Large intestine (tissue), 3 donors: ENCODE data around the gene DOC2A. TPM values are rescaled to one million over a fixed set of nuclear protein-coding genes. Genes with fewer than 3 reads are reported as not detected.

ENCODE experiments used
- DNase-seq, 2 donors: peaks; one replicate each; pipeline versions ENCODE4 v3.0.0 to v3.0.0-alpha.2; 2013
- H3K27ac ChIP-seq: one replicate; pipeline ENCODE4 v1.5.1; 2013; ENCODE audit warnings: low read length
- H3K27me3 ChIP-seq: 2 replicates; pipeline ENCODE4 v1.6.1; 2013; ENCODE audit warnings: low read length; ENCODE audit not compliant: control insufficient read depth, insufficient read depth
- H3K36me3 ChIP-seq: 2 replicates; pipeline ENCODE4 v1.6.1; 2013; ENCODE audit warnings: low read length; ENCODE audit not compliant: control insufficient read depth, insufficient read depth
- H3K4me1 ChIP-seq: one replicate; pipeline ENCODE4 v1.6.1; 2013; ENCODE audit warnings: low read length; ENCODE audit not compliant: control insufficient read depth, insufficient read depth
- H3K4me3 ChIP-seq: one replicate; pipeline ENCODE4 v1.5.1; 2013; ENCODE audit warnings: low read length
- H3K9me3 ChIP-seq: one replicate; pipeline ENCODE4 v1.6.1; 2013; ENCODE audit warnings: mild to moderate bottlenecking, low read depth, low read length, moderate library complexity; ENCODE audit not compliant: control insufficient read depth
- WGBS: methylation state at CpG from one replicate; pipeline ENCODE4 v1.1.5; 2013; ENCODE audit warnings: low lambda C conversion rate; ENCODE audit not compliant: insufficient coverage; 5-methylcytosine and 5-hydroxymethylcytosine counted together
- polyA plus RNA-seq: library from polyadenylated mRNA; unstranded; fragments of 120-200 nt; gene quantifications from one replicate; pipeline ENCODE4 v1.2.1, GENCODE V29; 2013

Gene DOC2A
- polyA plus RNA-seq, 1 donor, result 4.2 TPM

DNA sequence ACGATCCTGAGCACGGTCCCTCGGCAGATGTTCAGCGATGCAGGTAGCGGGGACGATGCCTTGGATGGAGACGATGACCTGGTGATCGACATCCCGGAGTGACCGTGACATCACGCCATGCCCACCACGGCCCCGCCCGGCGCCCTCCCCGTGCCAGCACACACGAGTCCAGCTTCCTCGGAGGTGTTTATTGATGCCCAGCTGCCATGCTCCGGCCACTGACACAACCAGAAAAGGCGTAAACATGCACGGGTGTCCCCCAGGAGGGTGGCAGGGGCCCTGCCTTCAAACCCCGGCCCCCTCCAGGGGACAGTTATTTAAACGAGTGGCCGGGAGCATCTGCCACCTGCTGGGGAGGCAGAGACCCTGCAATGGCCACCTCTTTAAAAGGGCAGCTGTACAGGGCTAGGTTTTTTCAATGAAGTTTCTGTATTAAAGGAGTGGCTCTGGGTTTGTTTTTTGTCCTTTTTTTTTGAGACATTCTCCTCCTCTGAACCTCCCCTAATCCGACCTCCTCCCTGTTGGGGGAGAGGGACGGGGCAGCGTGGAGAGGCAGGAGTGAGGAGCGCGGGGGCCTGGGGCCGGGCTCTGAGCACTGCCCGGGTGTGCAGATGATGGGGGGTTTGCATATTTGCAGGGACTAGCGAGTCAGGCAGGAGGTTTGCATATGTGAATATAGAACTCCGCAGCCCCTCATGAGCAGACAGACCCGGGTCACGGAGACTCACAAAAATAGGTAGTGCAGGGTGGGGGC lies 5.3 kb downstream of the DOC2A start:
- WGBS, result 81% methylated on average over 6 of the region's 35 CpGs
- Histone ChIP-seq H3K27me3 (peaks cover 12% of the 10 kb centered on the region), H3K4me3 (no peak overlapping the region), H3K36me3 (peaks cover 23% of the 10 kb centered on the region), H3K9me3 (no peaks in the 10 kb centered on the region), H3K4me1 (peaks cover 8% of the 10 kb centered on the region), H3K27ac (no peak overlapping the region)
- DNase-seq, result no peak

DNA sequence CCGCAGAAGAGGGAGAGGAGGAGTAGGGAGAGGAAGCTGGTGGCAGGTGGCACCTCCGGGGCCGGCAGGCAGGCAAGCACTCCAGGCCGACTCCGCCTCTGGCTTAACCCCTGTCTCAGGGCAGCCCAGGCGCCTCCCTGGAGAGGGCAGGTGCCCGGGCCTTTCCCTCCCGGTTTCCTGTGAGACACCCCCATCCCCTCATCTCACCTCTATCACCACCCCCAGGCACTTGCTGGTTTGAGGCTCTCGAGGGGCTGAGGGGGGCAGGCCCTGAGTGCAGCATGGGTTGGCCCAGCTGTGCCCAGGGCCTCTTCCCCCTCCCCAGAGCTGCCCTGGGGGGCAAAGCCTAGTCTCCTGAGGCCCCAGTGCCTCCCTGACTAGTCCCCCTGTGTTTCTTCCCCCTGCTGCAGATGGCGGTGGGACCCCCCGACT lies 6.0 kb downstream of the DOC2A start:
- Histone ChIP-seq H3K27ac (no peak overlapping the region), H3K27me3 (peaks cover 5% of the 10 kb centered on the region), H3K9me3 (no peaks in the 10 kb centered on the region), H3K4me1 (peaks cover under 1% of the 10 kb centered on the region), H3K4me3 (no peak overlapping the region), H3K36me3 (peaks cover 28% of the 10 kb centered on the region)
- no peak for DNase-seq
- no CpG with 5 or more reads among the region's 11 CpGs for WGBS

DNA sequence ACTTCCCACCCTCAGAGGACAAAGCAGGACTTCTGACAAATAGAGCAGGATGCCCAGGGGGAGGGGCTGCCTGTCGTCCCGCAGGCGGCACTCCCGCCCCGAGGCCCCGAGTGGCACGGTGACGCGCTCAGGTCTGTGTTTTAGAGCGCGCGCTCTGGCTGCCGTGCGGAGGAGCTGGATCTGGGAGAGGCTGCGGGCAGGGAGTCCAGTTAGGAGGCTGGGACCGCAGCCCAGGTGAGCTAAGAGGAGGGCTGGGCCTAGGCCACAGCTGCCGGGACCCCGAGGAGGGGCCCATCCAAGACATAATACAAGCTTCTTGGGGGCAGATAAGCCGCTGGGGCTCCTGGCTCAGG lies 6.4 kb downstream of the DOC2A start:
- Histone ChIP-seq H3K36me3 (peaks cover 28% of the 10 kb centered on the region), H3K27me3 (peaks cover 2% of the 10 kb centered on the region), H3K9me3 (no peaks in the 10 kb centered on the region), H3K27ac (no peak overlapping the region), H3K4me1 (no peaks in the 10 kb centered on the region), H3K4me3 (no peak overlapping the region)
- no peak for DNase-seq
- no CpG with 5 or more reads among the region's 19 CpGs for WGBS

DNA sequence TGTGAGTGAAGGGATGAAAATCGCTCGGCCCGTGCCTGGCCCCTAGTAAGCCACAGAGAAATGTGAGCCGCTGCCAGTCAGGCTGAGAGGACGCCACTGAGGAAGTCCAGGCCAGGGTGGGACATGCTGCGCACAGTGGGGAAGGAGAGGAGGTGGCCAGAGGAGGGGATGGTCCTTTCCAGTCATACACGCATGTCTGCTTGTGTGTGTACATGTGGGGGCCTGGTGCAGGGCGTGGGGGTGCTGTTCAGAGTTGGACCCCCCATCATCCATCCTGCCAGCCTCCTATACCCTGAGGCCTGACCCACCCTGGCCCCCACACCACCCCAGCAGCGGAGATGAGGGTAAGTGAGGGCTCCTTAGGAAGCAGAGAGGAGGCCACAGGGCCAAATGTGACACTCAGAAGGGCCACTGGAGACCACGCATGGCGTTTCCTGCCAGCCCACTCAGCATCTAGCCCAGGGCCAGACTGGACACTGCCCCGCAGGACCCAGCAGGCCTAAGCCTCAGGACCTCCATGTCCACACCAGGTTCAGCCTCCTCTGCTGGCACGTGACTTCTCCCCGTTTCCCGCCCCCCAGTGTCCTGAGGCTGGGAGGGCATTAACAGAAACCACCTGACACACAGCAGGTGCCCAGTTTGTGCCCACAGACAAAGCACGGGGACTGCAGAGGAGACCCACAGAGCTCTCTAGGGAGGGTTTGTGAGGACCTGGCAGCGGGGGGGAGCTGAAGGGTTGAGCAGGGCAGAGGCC lies 7.0 kb downstream of the DOC2A start:
- no peak overlapping the region for H3K27ac ChIP-seq
- H3K4me1 ChIP-seq, result no peaks in the 10 kb centered on the region
- 80% methylated on average over 2 of the region's 17 CpGs for WGBS
- H3K9me3 ChIP-seq, result no peaks in the 10 kb centered on the region
- no peak for DNase-seq
- H3K36me3 ChIP-seq, result peaks cover 28% of the 10 kb centered on the region
- no peak overlapping the region for H3K4me3 ChIP-seq
- no peaks in the 10 kb centered on the region for H3K27me3 ChIP-seq

DNA sequence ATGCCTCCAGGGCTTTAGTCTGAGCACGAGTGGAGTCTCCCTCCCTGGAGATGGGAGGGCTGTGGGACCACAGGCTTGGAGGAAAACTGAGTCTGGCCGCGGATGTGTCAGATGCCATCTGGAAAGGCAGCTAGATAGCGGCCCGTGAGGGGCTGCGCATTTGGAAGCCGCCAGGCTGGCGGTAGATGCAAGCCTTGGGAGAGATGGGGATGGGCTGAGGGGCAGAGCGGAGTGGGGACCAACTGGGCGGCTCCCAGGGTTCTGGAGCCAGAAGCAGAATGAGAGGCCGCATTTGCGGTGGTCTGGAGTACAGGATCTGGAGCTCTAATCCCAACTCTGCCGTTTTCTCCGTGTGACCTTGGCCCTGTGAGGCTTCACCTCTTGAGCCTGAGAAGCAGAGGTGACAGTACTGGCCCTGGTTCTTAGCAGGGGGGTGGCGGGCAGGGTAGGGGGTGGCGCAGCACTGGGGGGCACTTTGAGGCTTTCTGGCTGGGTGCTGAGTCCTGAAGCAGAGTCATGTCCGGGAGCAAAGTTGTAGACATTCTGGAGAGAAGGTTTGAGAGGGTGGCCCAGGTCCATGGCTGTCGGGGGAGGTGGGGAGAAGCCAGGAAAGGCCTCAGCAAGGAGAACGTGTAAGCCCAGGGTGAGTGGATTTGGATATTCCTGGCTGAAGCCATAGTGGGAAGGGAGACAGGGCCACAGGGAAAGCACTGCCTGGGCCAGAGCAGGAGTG lies 8.0 kb downstream of the DOC2A start:
- Histone ChIP-seq H3K4me3 (no peak overlapping the region), H3K4me1 (no peaks in the 10 kb centered on the region), H3K36me3 (peaks cover 28% of the 10 kb centered on the region), H3K9me3 (no peaks in the 10 kb centered on the region), H3K27ac (no peak overlapping the region), H3K27me3 (no peaks in the 10 kb centered on the region)
- no peak for DNase-seq
- 80% methylated on average over 1 of the region's 19 CpGs for WGBS

DNA sequence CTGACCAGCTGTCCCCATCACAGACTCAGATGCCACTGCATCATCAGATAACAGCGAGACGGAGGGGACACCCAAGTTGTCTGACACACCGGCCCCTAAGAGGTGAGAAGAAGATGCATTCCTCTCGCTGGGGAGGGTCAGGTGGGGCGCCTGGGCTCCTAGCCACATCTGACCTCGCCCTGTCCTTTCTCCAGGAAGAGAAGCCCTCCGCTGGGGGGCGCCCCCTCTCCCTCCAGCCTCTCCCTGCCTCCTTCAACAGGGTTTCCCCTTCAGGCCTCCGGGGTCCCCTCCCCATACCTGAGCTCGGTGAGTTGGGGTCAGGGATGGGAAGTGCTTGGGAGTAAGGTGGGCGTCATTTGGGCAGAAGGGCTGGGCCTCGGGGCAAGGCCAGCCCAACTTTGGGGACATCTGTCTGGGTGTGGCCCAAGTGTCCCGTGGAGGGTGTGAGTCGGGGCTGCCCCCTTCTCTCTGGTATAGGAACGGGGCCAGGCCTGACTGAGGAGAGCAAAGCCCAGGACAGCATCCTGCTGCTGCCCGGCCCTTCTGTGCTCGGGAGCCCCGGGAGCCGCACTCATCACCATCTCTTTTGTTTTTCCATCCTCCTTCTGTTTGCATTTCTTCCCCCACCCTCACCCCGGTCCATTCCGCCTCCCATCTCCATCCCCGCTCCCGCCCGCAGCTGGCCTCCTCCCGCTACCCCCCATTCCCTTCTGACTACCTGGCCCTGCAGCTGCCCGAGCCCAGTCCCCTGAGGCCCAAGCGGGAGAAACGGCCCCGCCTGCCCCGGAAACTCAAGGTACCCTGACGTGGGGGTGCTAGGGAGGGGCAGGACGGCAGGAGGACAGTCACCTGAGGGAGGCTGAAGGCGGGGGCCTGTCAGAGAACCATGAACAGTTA lies 9.8 kb downstream of the DOC2A start:
- no peak for DNase-seq
- Histone ChIP-seq H3K27me3 (no peaks in the 10 kb centered on the region), H3K27ac (no peak overlapping the region), H3K9me3 (no peaks in the 10 kb centered on the region), H3K36me3 (peaks cover 25% of the 10 kb centered on the region), H3K4me3 (no peak overlapping the region), H3K4me1 (no peaks in the 10 kb centered on the region)
- WGBS, result no CpG with 5 or more reads among the region's 33 CpGs

DNA sequence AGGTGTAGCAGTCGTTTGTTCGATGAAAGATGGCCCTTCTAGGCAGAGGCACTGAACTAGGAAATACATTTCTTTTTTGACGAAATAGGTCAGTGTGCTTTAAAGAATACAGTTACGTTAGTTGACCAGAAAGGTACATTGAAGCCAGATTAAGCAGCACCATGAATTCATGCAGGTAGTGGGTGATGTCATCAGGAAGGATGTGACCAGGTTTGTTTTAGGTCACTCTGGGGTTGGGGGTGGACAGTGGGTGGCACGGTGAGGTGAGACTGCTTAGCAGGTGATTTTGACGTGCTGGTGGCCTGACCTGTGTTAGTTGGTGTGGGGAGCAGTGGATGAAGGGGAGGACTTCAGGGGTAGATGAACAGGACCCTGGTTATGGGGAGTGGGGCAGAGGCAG lies 11.2 kb downstream of the DOC2A start:
- Histone ChIP-seq H3K36me3 (peaks cover 22% of the 10 kb centered on the region), H3K27me3 (no peaks in the 10 kb centered on the region), H3K4me1 (peaks cover 4% of the 10 kb centered on the region), H3K27ac (no peak overlapping the region), H3K4me3 (no peak overlapping the region), H3K9me3 (no peaks in the 10 kb centered on the region)
- no peak for DNase-seq
- WGBS, result 100% methylated on average over 3 of the region's 6 CpGs

DNA sequence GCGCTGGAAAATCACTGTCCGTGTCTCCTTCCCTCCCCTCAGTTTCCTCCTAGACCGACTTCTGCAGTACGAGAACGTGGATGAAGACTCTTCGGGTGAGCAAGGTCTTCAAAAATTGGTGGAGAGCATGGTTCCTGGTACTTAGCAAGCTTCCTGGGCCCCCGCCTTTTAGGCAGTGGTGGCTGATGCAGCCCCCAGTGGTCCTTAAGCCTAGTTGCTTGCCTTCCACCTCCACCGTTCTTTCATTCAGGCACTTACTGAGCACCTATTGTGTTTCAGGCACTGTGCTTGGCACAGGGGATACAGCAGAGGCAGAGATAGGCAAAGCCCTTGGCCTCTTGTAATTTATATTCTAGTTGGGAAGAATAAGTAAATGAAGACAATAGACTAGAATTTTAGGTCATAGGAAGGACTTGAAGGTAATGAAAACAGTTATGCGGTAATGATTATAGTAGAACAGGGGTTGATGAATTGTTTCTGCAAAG lies 14.0 kb downstream of the DOC2A start:
- no peak for DNase-seq
- no peaks in the 10 kb centered on the region for H3K27me3 ChIP-seq
- peaks cover 28% of the 10 kb centered on the region for H3K36me3 ChIP-seq
- peaks cover 6% of the 10 kb centered on the region for H3K4me1 ChIP-seq
- H3K4me3 ChIP-seq, result peak overlapping the region; percentile 98
- no CpG with 5 or more reads among the region's 9 CpGs for WGBS
- H3K27ac ChIP-seq, result no peak overlapping the region
- no peaks in the 10 kb centered on the region for H3K9me3 ChIP-seq

DNA sequence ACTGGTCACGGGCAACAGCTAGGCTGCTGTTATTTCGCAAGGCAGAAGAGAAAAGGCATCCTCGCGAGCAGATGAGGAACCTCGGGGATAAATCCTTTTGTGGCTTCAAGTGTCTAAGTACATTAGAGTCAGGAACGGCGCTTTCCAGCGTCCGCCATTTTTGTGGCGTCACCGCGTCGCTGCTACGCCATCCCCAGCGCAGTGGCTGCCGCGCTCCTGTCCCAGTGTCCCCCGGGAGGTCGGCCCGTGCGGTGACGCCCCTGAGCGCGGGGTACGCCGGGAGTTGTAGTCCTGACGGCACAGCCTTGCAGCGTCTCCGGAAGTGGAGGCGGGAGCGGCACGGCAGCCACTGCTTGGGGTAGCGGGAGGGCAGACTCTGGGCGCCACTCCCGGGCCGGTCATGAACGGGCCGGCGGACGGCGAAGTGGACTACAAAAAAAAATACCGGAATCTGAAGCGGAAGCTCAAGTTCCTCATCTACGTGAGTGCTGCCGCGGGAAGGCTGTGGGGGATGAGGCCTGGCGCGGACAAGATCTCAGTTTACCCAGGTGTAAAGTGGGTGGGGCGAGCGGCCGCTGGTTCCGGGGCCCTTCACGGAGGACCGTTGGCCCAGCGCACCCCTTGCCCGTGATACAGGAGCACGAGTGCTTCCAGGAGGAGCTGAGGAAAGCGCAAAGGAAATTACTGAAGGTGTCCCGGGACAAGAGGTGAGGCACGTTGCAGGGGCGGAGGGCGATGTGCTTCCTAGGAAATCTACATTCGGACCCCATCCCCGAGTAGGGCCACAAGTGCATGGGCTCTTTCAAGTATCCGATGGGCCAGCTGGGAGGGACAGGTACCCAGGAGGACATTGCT lies 14.7 kb downstream of the DOC2A start, which contains the start of gene INO80E:
INO80E (plus strand) TSS at position 331 of the 855 bp plus-strand sequence; CDS start at position 401, 70 bp downstream.
- peak within 1 kb of the TSS; percentile 98 for H3K4me3 ChIP-seq
- no CpG with 5 or more reads among the region's 65 CpGs for WGBS
- H3K27ac ChIP-seq, result peak within 1 kb of the TSS; percentile 99
- peaks cover 32% of the 10 kb centered on the region for H3K36me3 ChIP-seq
- H3K4me1 ChIP-seq, result peaks cover 6% of the 10 kb centered on the region
- no peaks in the 10 kb centered on the region for H3K9me3 ChIP-seq
- DNase-seq, result peak; percentile 98
- no peaks in the 10 kb centered on the region for H3K27me3 ChIP-seq
